ENCODE data around the gene SLC25A29.

The SLC25A29 gene

DNA sequence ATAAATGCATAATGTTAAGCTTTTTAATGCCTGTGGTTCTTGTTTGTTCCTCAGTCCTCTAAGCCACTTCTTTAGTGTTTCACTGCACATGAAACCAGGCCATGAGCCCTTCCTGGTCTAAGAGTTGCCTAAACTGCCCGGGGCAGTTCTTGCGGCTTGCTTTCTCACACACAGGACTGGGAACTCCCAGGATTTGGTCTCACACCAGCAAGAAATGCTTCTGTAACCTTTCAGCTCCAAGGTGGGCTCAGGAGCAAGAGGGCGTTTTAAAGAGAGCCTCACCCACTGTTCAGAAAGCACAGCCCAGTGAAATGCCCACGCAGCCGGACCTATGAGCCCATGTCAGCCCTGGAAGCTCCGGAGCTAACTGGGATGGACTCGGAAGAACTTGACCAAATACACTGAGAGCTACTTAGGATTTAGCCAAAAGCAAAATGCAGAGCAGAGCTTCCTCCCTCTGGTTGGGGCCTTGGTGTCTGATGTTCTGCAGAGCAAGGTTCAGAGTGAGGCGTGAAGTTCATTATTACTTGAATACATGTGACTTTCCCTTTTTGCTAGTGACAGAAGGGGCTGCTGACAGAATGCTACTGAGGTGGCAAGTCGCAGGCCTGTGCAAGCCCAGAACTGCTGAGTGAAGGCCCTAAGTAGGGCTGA, 23.4 kb downstream of the SLC25A29 start:
- Histone ChIP-seq H3K27me3 (ENCODE audit: control insufficient read depth in 3 of 3, insufficient read depth in 3 of 3, low read depth in 1 of 3, low read length in 3 of 3) (no peaks in the 10 kb centered on the region), H3K27ac (replicated peaks; ENCODE audit: low read length) (no peak overlapping the region), H2BK15ac (ENCODE audit: low read length) (no peak overlapping the region), H3K79me1 (ENCODE audit: low read depth, low read length) (peaks cover 7% of the 10 kb centered on the region), H2BK120ac (ENCODE audit: low read depth, low read length) (no peak overlapping the region), H2AFZ (ENCODE audit: low read length) (no peak overlapping the region), H3K23ac (ENCODE audit: low read depth, low read length, poor library complexity) (peak overlapping the region; percentile 10), H2AK5ac (ENCODE audit: low read depth, low read length) (no peak overlapping the region), H2BK5ac (ENCODE audit: low read length) (no peak overlapping the region), H4K8ac (ENCODE audit: low read depth, low read length) (no peak overlapping the region), H3K4ac (ENCODE audit: low read length) (no peak overlapping the region), H3K36me3 (replicated peaks in 1 of 2; ENCODE audit: control insufficient read depth in 2 of 2, insufficient read depth in 2 of 2, low read length in 2 of 2) (peaks cover 12 to 50% of the 10 kb centered on the region in 2 donors), H3K4me2 (ENCODE audit: insufficient read depth, low read length, poor library complexity, severe bottlenecking) (no peak overlapping the region), H2BK12ac (ENCODE audit: low read length) (no peak overlapping the region), H3K4me3 (ENCODE audit: low read length in 2 of 2) (no peak overlapping the region), H4K91ac (ENCODE audit: low read depth, low read length, poor library complexity) (no peak overlapping the region), H3K14ac (ENCODE audit: low read length) (no peak overlapping the region), H3K4me1 (ENCODE audit: control insufficient read depth in 2 of 2, insufficient read depth in 1 of 2, low read depth in 1 of 2, low read length in 2 of 2) (peaks cover 0 to 6% of the 10 kb centered on the region in 2 donors), H3K9me3 (replicated peaks in 1 of 2; ENCODE audit: control insufficient read depth in 2 of 2, insufficient read depth in 1 of 2, low read depth in 1 of 2, low read length in 2 of 2) (no peaks in the 10 kb centered on the region), H3K9ac (ENCODE audit: low read depth, low read length, poor library complexity) (no peak overlapping the region), H3K18ac (ENCODE audit: low read length) (no peak overlapping the region)
- no peak for DNase-seq (ENCODE audit: low spot score)
- WGBS, 2 donors (ENCODE audit: extremely low coverage in 2 of 2, insufficient read length in 2 of 2, insufficient replicate concordance in 1 of 2) = no CpG with 5 or more reads among the region's 9 CpGs

DNA sequence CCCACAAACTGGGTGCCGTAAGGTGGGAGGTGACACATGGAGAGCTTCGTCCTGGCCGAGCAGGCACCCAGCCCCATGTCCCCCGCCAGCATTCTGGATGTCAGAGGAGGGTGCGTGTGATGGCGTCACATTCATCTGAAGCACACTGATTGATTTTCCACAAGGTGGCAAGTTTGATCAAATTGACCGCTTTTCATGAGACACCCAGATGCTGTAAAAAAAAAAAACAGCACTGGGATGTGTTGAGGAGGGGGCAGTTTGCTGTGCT, 24.2 kb downstream of the SLC25A29 start:
- Histone ChIP-seq H2BK15ac (ENCODE audit: low read length) (no peak overlapping the region), H3K4me1 (ENCODE audit: control insufficient read depth in 2 of 2, insufficient read depth in 1 of 2, low read depth in 1 of 2, low read length in 2 of 2) (peaks cover 0 to 6% of the 10 kb centered on the region in 2 donors)
- WGBS, 2 donors (ENCODE audit: extremely low coverage in 2 of 2, insufficient read length in 2 of 2, insufficient replicate concordance in 1 of 2) = no CpG with 5 or more reads among the region's 7 CpGs

DNA sequence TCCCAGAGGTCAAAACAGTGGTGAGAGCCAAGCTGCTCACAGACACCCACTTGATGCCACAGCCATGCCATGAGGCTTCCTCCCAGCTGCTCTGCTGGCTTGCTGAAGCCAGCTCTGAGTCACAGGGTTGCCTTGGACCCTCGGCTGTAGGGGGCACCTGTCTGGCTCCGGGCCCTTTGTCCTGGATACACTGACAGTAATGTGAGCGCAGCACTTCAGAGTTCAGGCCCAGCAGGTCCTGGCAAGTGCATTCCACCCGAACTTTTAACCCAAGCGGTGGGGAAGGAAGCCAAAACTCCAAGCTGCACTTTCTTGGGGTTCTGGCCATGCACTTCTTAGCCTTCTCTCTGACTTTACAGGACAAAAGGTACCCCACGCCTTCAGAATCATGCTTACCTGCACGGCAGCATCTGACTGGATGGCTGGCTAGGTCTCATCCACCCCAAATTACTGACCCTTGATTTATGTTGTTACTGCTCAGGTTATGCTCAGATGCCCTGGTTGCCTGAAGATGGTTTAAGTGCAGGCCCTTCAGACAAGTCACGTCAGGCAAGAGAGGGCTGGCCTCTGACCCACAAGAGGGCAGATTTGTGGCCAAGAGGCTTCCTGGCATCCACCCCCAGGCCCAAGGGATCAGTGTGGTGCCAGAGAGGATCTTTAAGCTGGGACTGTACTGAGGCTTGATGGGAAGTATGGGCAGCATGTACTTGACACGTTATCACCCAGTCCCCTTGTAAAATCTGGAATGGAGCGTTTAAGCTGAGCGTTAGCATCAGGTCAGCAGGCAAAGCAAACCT, 24.8 kb downstream of the SLC25A29 start:
- Histone ChIP-seq H3K27ac (replicated peaks; ENCODE audit: low read length) (no peak overlapping the region), H3K4ac (ENCODE audit: low read length) (no peak overlapping the region), H3K9me3 (replicated peaks in 1 of 2; ENCODE audit: control insufficient read depth in 2 of 2, insufficient read depth in 1 of 2, low read depth in 1 of 2, low read length in 2 of 2) (no peaks in the 10 kb centered on the region), H3K4me2 (ENCODE audit: insufficient read depth, low read length, poor library complexity, severe bottlenecking) (no peak overlapping the region), H3K27me3 (ENCODE audit: control insufficient read depth in 3 of 3, insufficient read depth in 3 of 3, low read depth in 1 of 3, low read length in 3 of 3) (no peaks in the 10 kb centered on the region), H2BK12ac (ENCODE audit: low read length) (no peak overlapping the region), H3K23ac (ENCODE audit: low read depth, low read length, poor library complexity) (no peak overlapping the region), H4K8ac (ENCODE audit: low read depth, low read length) (no peak overlapping the region), H3K4me1 (ENCODE audit: control insufficient read depth in 2 of 2, insufficient read depth in 1 of 2, low read depth in 1 of 2, low read length in 2 of 2) (peaks cover 0 to 5% of the 10 kb centered on the region in 2 donors), H4K91ac (ENCODE audit: low read depth, low read length, poor library complexity) (no peak overlapping the region), H3K18ac (ENCODE audit: low read length) (no peak overlapping the region), H2BK120ac (ENCODE audit: low read depth, low read length) (no peak overlapping the region), H2BK15ac (ENCODE audit: low read length) (no peak overlapping the region), H3K36me3 (replicated peaks in 1 of 2; ENCODE audit: control insufficient read depth in 2 of 2, insufficient read depth in 2 of 2, low read length in 2 of 2) (peaks cover 16 to 61% of the 10 kb centered on the region in 2 donors), H3K9ac (ENCODE audit: low read depth, low read length, poor library complexity) (no peak overlapping the region), H2AFZ (ENCODE audit: low read length) (no peak overlapping the region), H2AK5ac (ENCODE audit: low read depth, low read length) (no peak overlapping the region), H2BK5ac (ENCODE audit: low read length) (no peak overlapping the region), H3K79me1 (ENCODE audit: low read depth, low read length) (peaks cover 7% of the 10 kb centered on the region), H3K14ac (ENCODE audit: low read length) (no peak overlapping the region), H3K4me3 (ENCODE audit: low read length in 2 of 2) (no peak overlapping the region)
- WGBS, 2 donors (ENCODE audit: extremely low coverage in 2 of 2, insufficient read length in 2 of 2, insufficient replicate concordance in 1 of 2) = no CpG with 5 or more reads among the region's 11 CpGs
- no peak for DNase-seq (ENCODE audit: low spot score)

More for the DNA sequence above, 24.2 kb downstream of the SLC25A29 start:
- Histone ChIP-seq H3K4me3 (ENCODE audit: low read length in 2 of 2) (no peak overlapping the region), H2AK5ac (ENCODE audit: low read depth, low read length) (no peak overlapping the region), H3K4me2 (ENCODE audit: insufficient read depth, low read length, poor library complexity, severe bottlenecking) (no peak overlapping the region), H3K14ac (ENCODE audit: low read length) (no peak overlapping the region), H3K27ac (replicated peaks; ENCODE audit: low read length) (no peak overlapping the region), H3K9me3 (replicated peaks in 1 of 2; ENCODE audit: control insufficient read depth in 2 of 2, insufficient read depth in 1 of 2, low read depth in 1 of 2, low read length in 2 of 2) (no peaks in the 10 kb centered on the region), H4K91ac (ENCODE audit: low read depth, low read length, poor library complexity) (no peak overlapping the region), H4K8ac (ENCODE audit: low read depth, low read length) (no peak overlapping the region), H2BK12ac (ENCODE audit: low read length) (no peak overlapping the region), H3K9ac (ENCODE audit: low read depth, low read length, poor library complexity) (no peak overlapping the region), H3K18ac (ENCODE audit: low read length) (no peak overlapping the region), H3K4ac (ENCODE audit: low read length) (no peak overlapping the region), H2BK5ac (ENCODE audit: low read length) (no peak overlapping the region), H3K79me1 (ENCODE audit: low read depth, low read length) (peaks cover 7% of the 10 kb centered on the region), H2AFZ (ENCODE audit: low read length) (no peak overlapping the region), H2BK120ac (ENCODE audit: low read depth, low read length) (no peak overlapping the region), H3K23ac (ENCODE audit: low read depth, low read length, poor library complexity) (no peak overlapping the region), H3K36me3 (replicated peaks in 1 of 2; ENCODE audit: control insufficient read depth in 2 of 2, insufficient read depth in 2 of 2, low read length in 2 of 2) (peaks cover 14 to 58% of the 10 kb centered on the region in 2 donors), H3K27me3 (ENCODE audit: control insufficient read depth in 3 of 3, insufficient read depth in 3 of 3, low read depth in 1 of 3, low read length in 3 of 3) (no peaks in the 10 kb centered on the region)
- DNase-seq (ENCODE audit: low spot score) = no peak

DNA sequence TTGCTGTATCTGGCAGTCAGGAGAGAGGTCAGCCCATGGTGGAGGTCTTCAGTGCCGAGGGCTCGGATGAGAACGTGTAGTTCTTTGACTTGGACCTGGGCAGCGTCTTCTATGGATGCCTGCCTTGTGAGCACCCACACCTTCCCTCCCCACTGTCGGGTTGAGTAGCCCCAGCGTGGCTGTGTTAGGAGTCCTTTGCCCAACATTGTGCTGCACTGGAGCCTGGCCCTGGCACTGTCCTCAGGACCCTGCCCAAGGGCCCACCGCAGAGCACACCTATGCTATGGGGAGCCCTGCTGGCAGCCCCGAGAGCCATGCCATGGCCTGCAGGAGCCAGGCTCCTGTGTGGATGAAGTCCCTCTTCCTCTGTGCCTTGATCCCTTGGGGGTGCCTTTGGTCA, 26.7 kb downstream of the SLC25A29 start:
- peaks cover 20 to 80% of the 10 kb centered on the region in 2 donors for H3K36me3 ChIP-seq (replicated peaks in 1 of 2; ENCODE audit: control insufficient read depth in 2 of 2, insufficient read depth in 2 of 2, low read length in 2 of 2)
- no CpG with 5 or more reads among the region's 8 CpGs for WGBS, 2 donors (ENCODE audit: extremely low coverage in 2 of 2, insufficient read length in 2 of 2, insufficient replicate concordance in 1 of 2)

More for the DNA sequence above, 26.7 kb downstream of the SLC25A29 start:
- Histone ChIP-seq H3K9me3 (replicated peaks in 1 of 2; ENCODE audit: control insufficient read depth in 2 of 2, insufficient read depth in 1 of 2, low read depth in 1 of 2, low read length in 2 of 2) (no peaks in the 10 kb centered on the region), H3K23ac (ENCODE audit: low read depth, low read length, poor library complexity) (no peak overlapping the region), H3K9ac (ENCODE audit: low read depth, low read length, poor library complexity) (peak overlapping the region; percentile 3), H3K4me3 (ENCODE audit: low read length in 2 of 2) (no peak overlapping the region), H3K27me3 (ENCODE audit: control insufficient read depth in 3 of 3, insufficient read depth in 3 of 3, low read depth in 1 of 3, low read length in 3 of 3) (no peaks in the 10 kb centered on the region), H3K4me1 (ENCODE audit: control insufficient read depth in 2 of 2, insufficient read depth in 1 of 2, low read depth in 1 of 2, low read length in 2 of 2) (peaks cover 3 to 5% of the 10 kb centered on the region in 2 donors), H3K14ac (ENCODE audit: low read length) (no peak overlapping the region), H2BK12ac (ENCODE audit: low read length) (no peak overlapping the region), H4K91ac (ENCODE audit: low read depth, low read length, poor library complexity) (no peak overlapping the region), H2BK15ac (ENCODE audit: low read length) (no peak overlapping the region), H2BK120ac (ENCODE audit: low read depth, low read length) (no peak overlapping the region), H3K4me2 (ENCODE audit: insufficient read depth, low read length, poor library complexity, severe bottlenecking) (no peak overlapping the region), H3K18ac (ENCODE audit: low read length) (no peak overlapping the region), H3K27ac (replicated peaks; ENCODE audit: low read length) (no peak overlapping the region), H2AFZ (ENCODE audit: low read length) (no peak overlapping the region), H2AK5ac (ENCODE audit: low read depth, low read length) (no peak overlapping the region), H2BK5ac (ENCODE audit: low read length) (no peak overlapping the region), H3K79me1 (ENCODE audit: low read depth, low read length) (peaks cover 4% of the 10 kb centered on the region), H4K8ac (ENCODE audit: low read depth, low read length) (no peak overlapping the region), H3K4ac (ENCODE audit: low read length) (no peak overlapping the region)
- no peak for DNase-seq (ENCODE audit: low spot score)

All from neuronal stem cell (in vitro differentiated cells).